Measurements from ENCODE around the gene CSNK1D. TPM values are rescaled to one million over a fixed set of nuclear protein-coding genes. Genes with fewer than 3 reads are reported as not detected.

CSNK1D gene
- total RNA-seq, 1 experiment from 2014 or later, result 137 TPM

DNA sequence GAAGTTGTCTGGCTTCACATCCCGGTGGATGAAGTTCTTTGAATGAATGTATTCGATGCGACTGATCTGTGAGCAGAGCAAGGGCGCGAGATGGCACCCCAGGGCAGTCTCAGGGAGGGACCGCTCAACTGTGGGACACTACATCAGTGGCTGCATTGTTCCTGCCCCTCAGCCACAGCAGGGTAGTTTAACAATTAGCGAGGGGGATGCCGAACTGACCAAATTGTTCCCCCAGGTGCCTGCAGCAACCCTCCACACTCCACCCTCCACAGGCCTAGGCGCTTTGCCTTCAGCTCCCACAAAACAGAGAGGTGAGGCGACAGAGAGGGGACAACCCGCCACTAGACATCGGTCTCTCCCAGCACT lies 20.3 kb downstream of the CSNK1D start:
- no peaks in the 10 kb centered on the region for H3K4me1 ChIP-seq (ENCODE audit: insufficient read depth, low read length)
- peak overlapping the region in 2 of 3 experiments; percentile 65 to 76; a peak in 2 of 7 replicates for H3K27ac Mint-ChIP-seq
- H2AFZ ChIP-seq (ENCODE audit: low read length), result no peak overlapping the region
- no peak overlapping the region for H2BK5ac ChIP-seq (ENCODE audit: insufficient read length, low read length)
- H4K91ac ChIP-seq (ENCODE audit: insufficient read length, low read depth, low read length), result no peak overlapping the region
- H3K9ac ChIP-seq (ENCODE audit: extremely low read depth, insufficient read length, low read length), result no peak overlapping the region
- H3K4me2 ChIP-seq (ENCODE audit: insufficient read depth, insufficient read length, low read length), result no peak overlapping the region
- no peaks in the 10 kb centered on the region for H3K27me3 Mint-ChIP-seq (ENCODE audit: low read depth)
- no peak overlapping the region for H2BK20ac ChIP-seq (ENCODE audit: low read depth, low read length, poor library complexity, severe bottlenecking)
- H3K23me2 ChIP-seq (ENCODE audit: insufficient read length, low read depth, low read length, poor library complexity, severe bottlenecking), result no peaks in the 10 kb centered on the region
- H3K9me3 ChIP-seq (ENCODE audit: control insufficient read depth, low read depth, low read length), result no peaks in the 10 kb centered on the region
- no peak overlapping the region for H3T11ph ChIP-seq (ENCODE audit: low read length)
- H2BK120ac ChIP-seq (ENCODE audit: low read depth, low read length, poor library complexity, severe bottlenecking), result no peak overlapping the region
- H3K79me1 ChIP-seq (ENCODE audit: insufficient read depth, low read depth, low read length, poor library complexity, severe bottlenecking), result peaks cover 18% of the 10 kb centered on the region
- H3K14ac ChIP-seq (ENCODE audit: insufficient read depth, low read length), result no peak overlapping the region
- no peak overlapping the region for H3K18ac ChIP-seq (ENCODE audit: insufficient read length, low read depth, low read length)
- no CpG with 5 or more reads among the region's 12 CpGs for WGBS (ENCODE audit: extremely low coverage, insufficient read length, low lambda C conversion rate)
- H2AK5ac ChIP-seq (ENCODE audit: insufficient read length, low read length), result no peak overlapping the region
- H2BK15ac ChIP-seq (ENCODE audit: low read depth, low read length), result no peak overlapping the region
- peaks cover 2% of the 10 kb centered on the region; the same call in 1 of the 2 replicates for H3K27me3 ChIP-seq (ENCODE audit: insufficient read depth, low read length)
- H4K5ac ChIP-seq (ENCODE audit: insufficient read length, low read depth, low read length), result no peak overlapping the region
- H3K79me2 ChIP-seq (ENCODE audit: insufficient read depth, low read length), result peaks cover 2% of the 10 kb centered on the region; the same call in 1 of the 2 replicates
- no peaks in the 10 kb centered on the region; a peak in 1 of 5 replicates for H3K9me3 Mint-ChIP-seq
- H2BK12ac ChIP-seq (ENCODE audit: insufficient read length, low read depth, low read length), result no peak overlapping the region
- H3K4ac ChIP-seq (ENCODE audit: low read depth, low read length), result no peak overlapping the region
- H4K8ac ChIP-seq (replicated peaks; ENCODE audit: insufficient read length, low read depth, low read length), result no peak overlapping the region
- 0 out of 4 replicates have a peak, but pooled peaks cover 0 to 3% of the 10 kb centered on the region in 2 experiments for H3K4me1 Mint-ChIP-seq
- peaks cover 2% of the 10 kb centered on the region for H4K20me1 ChIP-seq (ENCODE audit: control insufficient read depth, insufficient read depth, insufficient read length)
- H3K36me3 Mint-ChIP-seq (ENCODE audit: insufficient read depth in 1 of 3, low read depth in 3 of 3), result peaks cover 59 to 80% (median 77%) of the 10 kb centered on the region in 3 experiments; a peak in 6 of 7 replicates
- TF ChIP-seq, protein P1, sequence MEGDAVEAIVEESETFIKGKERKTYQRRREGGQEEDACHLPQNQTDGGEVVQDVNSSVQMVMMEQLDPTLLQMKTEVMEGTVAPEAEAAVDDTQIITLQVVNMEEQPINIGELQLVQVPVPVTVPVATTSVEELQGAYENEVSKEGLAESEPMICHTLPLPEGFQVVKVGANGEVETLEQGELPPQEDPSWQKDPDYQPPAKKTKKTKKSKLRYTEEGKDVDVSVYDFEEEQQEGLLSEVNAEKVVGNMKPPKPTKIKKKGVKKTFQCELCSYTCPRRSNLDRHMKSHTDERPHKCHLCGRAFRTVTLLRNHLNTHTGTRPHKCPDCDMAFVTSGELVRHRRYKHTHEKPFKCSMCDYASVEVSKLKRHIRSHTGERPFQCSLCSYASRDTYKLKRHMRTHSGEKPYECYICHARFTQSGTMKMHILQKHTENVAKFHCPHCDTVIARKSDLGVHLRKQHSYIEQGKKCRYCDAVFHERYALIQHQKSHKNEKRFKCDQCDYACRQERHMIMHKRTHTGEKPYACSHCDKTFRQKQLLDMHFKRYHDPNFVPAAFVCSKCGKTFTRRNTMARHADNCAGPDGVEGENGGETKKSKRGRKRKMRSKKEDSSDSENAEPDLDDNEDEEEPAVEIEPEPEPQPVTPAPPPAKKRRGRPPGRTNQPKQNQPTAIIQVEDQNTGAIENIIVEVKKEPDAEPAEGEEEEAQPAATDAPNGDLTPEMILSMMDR (conservative IDR thresholded peaks at IDR 0.05), result no peak
- H3K56ac ChIP-seq (ENCODE audit: insufficient read length, low read depth, low read length), result no peak overlapping the region
- H3K23ac ChIP-seq (ENCODE audit: insufficient read length, low read depth, low read length), result no peak overlapping the region
- no peak for DNase-seq
- H3K27ac ChIP-seq (ENCODE audit: insufficient read length, low read depth, low read length), result no peak overlapping the region
- no peak overlapping the region for H3K4me3 Mint-ChIP-seq

Measured in H9 (cell line).